GM23338 (cell line): ENCODE measurements around the gene CCDC157. TPM values are rescaled to one million over a fixed set of nuclear protein-coding genes. Genes with fewer than 3 reads are reported as not detected.

ENCODE experiments used
- ATAC-seq: fragments of 200-7000 bp; cut with Tn5 transposase; 3 replicates; pipeline ENCODE4 v1.9.1; 2020
- DNase-seq: peaks from one replicate; pipeline ENCODE4 v3.0.0-alpha.2; 2015; ENCODE audit warnings: low spot score
- H2AFZ ChIP-seq: fragments of 200-600 bp; sonication (generic); 2 replicates; pipeline ENCODE4 v1.8.0; 2016; ENCODE audit warnings: antibody characterized with exemption, mild to moderate bottlenecking, moderate library complexity
- H3F3A ChIP-seq: fragments of 200-600 bp; sonication (generic); replicated peaks from 2 replicates; pipeline ENCODE4 v1.8.0; 2017; ENCODE audit warnings: antibody characterized with exemption, mixed run types, low read depth
- H3K27ac ChIP-seq: fragments of 200-600 bp; sonication (generic); 2 replicates; pipeline ENCODE4 v1.6.1; 2016; ENCODE audit warnings: low read depth
- H3K27me3 ChIP-seq: fragments of 200-600 bp; sonication (generic); 2 replicates; pipeline ENCODE4 v1.8.0; 2016; ENCODE audit warnings: mild to moderate bottlenecking, mixed run types, moderate library complexity; ENCODE audit not compliant: insufficient read depth
- H3K36me3 ChIP-seq: fragments of 200-600 bp; sonication (generic); 2 replicates; pipeline ENCODE4 v1.8.0; 2016; ENCODE audit warnings: mild to moderate bottlenecking; ENCODE audit not compliant: insufficient read depth
- H3K4me1 ChIP-seq: fragments of 200-600 bp; sonication (generic); 2 replicates; pipeline ENCODE4 v1.8.0; 2016; ENCODE audit warnings: mild to moderate bottlenecking, moderate library complexity; ENCODE audit not compliant: insufficient read depth
- H3K4me2 ChIP-seq: fragments of 200-600 bp; sonication (generic); 2 replicates; pipeline ENCODE4 v1.7.1; 2017; ENCODE audit warnings: mixed run types
- H3K4me3 ChIP-seq: fragments of 200-600 bp; sonication (generic); 2 replicates; pipeline ENCODE4 v1.6.1; 2016; ENCODE audit warnings: mixed run types
- H3K79me2 ChIP-seq: fragments of 200-600 bp; sonication (generic); replicated peaks from 2 replicates; pipeline ENCODE4 v1.8.0; 2017; ENCODE audit warnings: mild to moderate bottlenecking; ENCODE audit not compliant: insufficient read depth
- H3K9me2 ChIP-seq: fragments of 200-600 bp; sonication (generic); 2 replicates; pipeline ENCODE4 v1.8.0; 2017; ENCODE audit not compliant: insufficient read depth
- H4K20me1 ChIP-seq: fragments of 200-600 bp; sonication (generic); replicated peaks from 2 replicates; pipeline ENCODE4 v1.8.0; 2017; ENCODE audit warnings: mild to moderate bottlenecking; ENCODE audit not compliant: insufficient read depth
- H3K27ac Mint-ChIP-seq: 2 replicates; pipeline ENCODE4 v1.8.0; 2020; ENCODE audit warnings: inconsistent platforms, mild to moderate bottlenecking, moderate library complexity, mixed read lengths
- H3K27me3 Mint-ChIP-seq: 3 replicates; pipeline ENCODE4 v1.8.0; 2022; ENCODE audit warnings: low read depth, mild to moderate bottlenecking, moderate library complexity, mixed read lengths, inconsistent platforms; ENCODE audit not compliant: insufficient read depth, poor library complexity
- H3K36me3 Mint-ChIP-seq: 3 replicates; pipeline ENCODE4 v1.8.0; 2021; ENCODE audit warnings: low read depth, mild to moderate bottlenecking, inconsistent platforms, moderate library complexity, mixed read lengths
- H3K4me1 Mint-ChIP-seq: 3 replicates; pipeline ENCODE4 v1.8.0; 2020; ENCODE audit warnings: mild to moderate bottlenecking, inconsistent platforms, mixed read lengths
- H3K4me3 Mint-ChIP-seq: 3 replicates; pipeline ENCODE4 v1.8.0; 2021; ENCODE audit warnings: moderate library complexity, mild to moderate bottlenecking, inconsistent platforms, mixed read lengths
- H3K9me3 Mint-ChIP-seq: 3 replicates; pipeline ENCODE4 v1.8.0; 2020; ENCODE audit warnings: moderate library complexity, mild to moderate bottlenecking, inconsistent platforms, mixed read lengths
- CREB1 ChIP-seq: fragments of 250-450 bp; sonication (Bioruptor Pico); IDR thresholded peaks from 2 replicates; pipeline ENCODE4 v1.5.0; 2020; ENCODE audit warnings: low read depth, mild to moderate bottlenecking, moderate library complexity
- EZH2 ChIP-seq: fragments of 200-600 bp; sonication (generic); IDR thresholded peaks from one replicate; pipeline ENCODE4 v1.8.0; 2017; ENCODE audit warnings: antibody characterized with exemption, mild to moderate bottlenecking, low read depth; ENCODE audit not compliant: unreplicated experiment
- EZH2phosphoT487 ChIP-seq: fragments of 200-600 bp; sonication (generic); IDR thresholded peaks from one replicate; pipeline ENCODE4 v1.8.1; 2018; ENCODE audit warnings: antibody characterized with exemption; ENCODE audit not compliant: unreplicated experiment
- JUNB ChIP-seq: IDR thresholded peaks from one replicate; pipeline ENCODE4 v1.6.1; 2016; ENCODE audit warnings: antibody characterized with exemption; ENCODE audit not compliant: unreplicated experiment
- NANOG ChIP-seq: IDR thresholded peaks from 2 replicates; pipeline ENCODE4 v1.6.1; 2016; ENCODE audit warnings: antibody characterized with exemption, borderline replicate concordance
- POLR2AphosphoS5 ChIP-seq: IDR thresholded peaks from 2 replicates; pipeline ENCODE4 v1.6.1; 2016; ENCODE audit warnings: antibody characterized with exemption, low read depth
- STAT1 ChIP-seq: IDR thresholded peaks from one replicate; pipeline ENCODE4 v1.6.1; 2016; ENCODE audit warnings: antibody characterized with exemption; ENCODE audit not compliant: unreplicated experiment
- ZNF114 ChIP-seq: fragments of 250-450 bp; sonication (Bioruptor Pico); IDR thresholded peaks from 2 replicates; pipeline ENCODE4 v1.5.0; 2020; ENCODE audit warnings: mild to moderate bottlenecking, moderate library complexity
- ZNF331 ChIP-seq: fragments of 250-450 bp; sonication (Bioruptor Pico); IDR thresholded peaks from 2 replicates; pipeline ENCODE4 v1.5.0; 2020; ENCODE audit warnings: low read depth, mild to moderate bottlenecking, moderate library complexity
- polyA plus RNA-seq: library from polyadenylated mRNA; unstranded; fragments of >200 nt; fragmentation: Nextera tagmentation; extraction: Ambion mirVana; gene quantifications from 2 replicates; pipeline ENCODE4 v1.2.1, GENCODE V29; 2016
- total RNA-seq: library from RNA; depleted of rRNA; stranded (reverse); fragments of >200 nt; shearing (Covaris generic); gene quantifications from 2 replicates; pipeline ENCODE4 v1.2.3, GENCODE V29; 2014
- TF ChIP-seq, protein P1 (sequence below): IDR thresholded peaks from 2 replicates; pipeline ENCODE4 v1.6.1; 2016; ENCODE audit warnings: antibody characterized with exemption
- TF ChIP-seq, protein P2 (sequence below), 2 experiments: fragments of 200-600 bp in 1 of 2; sonication (generic) in 1 of 2; conservative IDR thresholded peaks; 2 replicates each; pipeline versions ENCODE4 v1.5.1 to v1.6.1; 2016 to 2017; ENCODE audit warnings: antibody characterized with exemption in 2 of 2, low read depth in 2 of 2, mild to moderate bottlenecking in 2 of 2, moderate library complexity in 1 of 2
- TF ChIP-seq, protein P3 (sequence below): IDR thresholded peaks from one replicate; pipeline ENCODE4 v1.6.1; 2018; ENCODE audit warnings: antibody characterized with exemption; ENCODE audit not compliant: unreplicated experiment
- TF ChIP-seq, protein P4 (sequence below): fragments of 250-450 bp; sonication (Bioruptor Pico); IDR thresholded peaks from 2 replicates; pipeline ENCODE4 v1.5.0; 2020; ENCODE audit warnings: mild to moderate bottlenecking, moderate library complexity

Gene CCDC157
- total and polyA plus RNA-seq, 2 experiments from 2014 or later, result 3.8 to 7.9 TPM

DNA sequence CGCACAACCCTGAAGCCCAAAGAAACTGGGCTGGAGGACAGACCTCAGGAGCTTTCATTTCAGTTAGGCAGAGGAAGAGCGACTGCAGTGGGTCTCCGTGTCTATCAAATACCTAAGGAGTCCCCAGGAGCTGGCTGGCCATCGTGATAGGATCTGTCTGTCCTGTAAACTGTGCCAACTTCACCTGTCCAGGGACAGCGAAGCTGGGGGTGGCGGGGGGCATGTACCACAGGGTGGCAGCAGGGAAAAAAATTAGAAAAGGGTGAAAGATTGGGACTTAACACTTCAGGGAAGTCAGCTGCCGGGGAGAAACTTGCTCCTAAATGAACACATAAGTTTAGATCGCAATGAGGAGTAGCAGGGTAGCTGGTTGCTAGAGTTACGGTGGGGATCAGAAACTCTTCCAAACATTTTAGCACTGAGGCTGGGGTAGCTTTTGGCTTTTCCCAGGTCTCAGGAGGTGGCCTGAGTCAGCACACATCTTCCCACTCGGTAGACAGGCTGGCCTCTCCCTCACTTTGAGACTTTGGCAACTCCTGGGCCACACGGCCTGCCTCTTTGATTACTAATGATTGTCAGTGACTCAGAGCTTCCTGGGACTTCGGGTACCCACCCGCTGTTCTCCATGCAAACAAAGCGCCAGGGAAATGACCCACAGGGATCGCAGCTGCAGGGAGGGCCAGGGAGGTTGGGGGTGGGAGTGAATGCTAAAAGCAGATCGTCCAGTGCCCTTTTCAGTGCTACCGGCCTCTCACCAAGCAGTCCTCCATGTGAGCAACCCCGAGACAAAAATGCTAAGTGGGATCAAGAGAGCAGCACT lies 65.9 kb downstream of the CCDC157 start:
- no peaks in the 10 kb centered on the region for H3K9me2 ChIP-seq
- peaks cover 13% of the 10 kb centered on the region for H3K4me1 ChIP-seq
- peak overlapping the region; percentile 70 for H3K4me3 ChIP-seq
- H3K27me3 ChIP-seq, result no peaks in the 10 kb centered on the region
- H3K27ac ChIP-seq, result peak overlapping the region; percentile 92
- Mint-ChIP-seq H3K9me3 (no peaks in the 10 kb centered on the region), H3K27me3 (peaks cover 21% of the 10 kb centered on the region), H3K27ac (peak overlapping the region; percentile 96), H3K36me3 (peaks cover 29% of the 10 kb centered on the region), H3K4me3 (peak overlapping the region; percentile 92), H3K4me1 (peaks cover 25% of the 10 kb centered on the region)
- no peaks in the 10 kb centered on the region for H3K36me3 ChIP-seq
- H4K20me1 ChIP-seq, result no peaks in the 10 kb centered on the region
- H3K79me2 ChIP-seq, result peaks cover 5% of the 10 kb centered on the region; the same call in 1 of the 2 replicates
- peak overlapping the region; percentile 99 for H3K4me2 ChIP-seq
- H2AFZ ChIP-seq, result peak overlapping the region; percentile 96; the same call in 1 of the 2 replicates
- H3F3A ChIP-seq, result peaks cover 20% of the 10 kb centered on the region
- no peak for TF ChIP-seq NANOG
- TF ChIP-seq CREB1 (CRISPR knock-in tag), result no peak
- no peak for TF ChIP-seq EZH2
- TF ChIP-seq ZNF114, result no peak
- no peak for TF ChIP-seq JUNB
- TF ChIP-seq, protein P1, sequence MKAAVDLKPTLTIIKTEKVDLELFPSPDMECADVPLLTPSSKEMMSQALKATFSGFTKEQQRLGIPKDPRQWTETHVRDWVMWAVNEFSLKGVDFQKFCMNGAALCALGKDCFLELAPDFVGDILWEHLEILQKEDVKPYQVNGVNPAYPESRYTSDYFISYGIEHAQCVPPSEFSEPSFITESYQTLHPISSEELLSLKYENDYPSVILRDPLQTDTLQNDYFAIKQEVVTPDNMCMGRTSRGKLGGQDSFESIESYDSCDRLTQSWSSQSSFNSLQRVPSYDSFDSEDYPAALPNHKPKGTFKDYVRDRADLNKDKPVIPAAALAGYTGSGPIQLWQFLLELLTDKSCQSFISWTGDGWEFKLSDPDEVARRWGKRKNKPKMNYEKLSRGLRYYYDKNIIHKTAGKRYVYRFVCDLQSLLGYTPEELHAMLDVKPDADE, result no peak
- TF ChIP-seq, protein P2, sequence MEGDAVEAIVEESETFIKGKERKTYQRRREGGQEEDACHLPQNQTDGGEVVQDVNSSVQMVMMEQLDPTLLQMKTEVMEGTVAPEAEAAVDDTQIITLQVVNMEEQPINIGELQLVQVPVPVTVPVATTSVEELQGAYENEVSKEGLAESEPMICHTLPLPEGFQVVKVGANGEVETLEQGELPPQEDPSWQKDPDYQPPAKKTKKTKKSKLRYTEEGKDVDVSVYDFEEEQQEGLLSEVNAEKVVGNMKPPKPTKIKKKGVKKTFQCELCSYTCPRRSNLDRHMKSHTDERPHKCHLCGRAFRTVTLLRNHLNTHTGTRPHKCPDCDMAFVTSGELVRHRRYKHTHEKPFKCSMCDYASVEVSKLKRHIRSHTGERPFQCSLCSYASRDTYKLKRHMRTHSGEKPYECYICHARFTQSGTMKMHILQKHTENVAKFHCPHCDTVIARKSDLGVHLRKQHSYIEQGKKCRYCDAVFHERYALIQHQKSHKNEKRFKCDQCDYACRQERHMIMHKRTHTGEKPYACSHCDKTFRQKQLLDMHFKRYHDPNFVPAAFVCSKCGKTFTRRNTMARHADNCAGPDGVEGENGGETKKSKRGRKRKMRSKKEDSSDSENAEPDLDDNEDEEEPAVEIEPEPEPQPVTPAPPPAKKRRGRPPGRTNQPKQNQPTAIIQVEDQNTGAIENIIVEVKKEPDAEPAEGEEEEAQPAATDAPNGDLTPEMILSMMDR (conservative IDR thresholded peaks at IDR 0.05; ENCODE audit: low read depth in 2 of 2), result no peak
- no peak for TF ChIP-seq ZNF331 (CRISPR knock-in tag)
- no peak for TF ChIP-seq STAT1
- no peak for TF ChIP-seq POLR2AphosphoS5
- TF ChIP-seq EZH2phosphoT487, result no peak
- TF ChIP-seq, protein P3, sequence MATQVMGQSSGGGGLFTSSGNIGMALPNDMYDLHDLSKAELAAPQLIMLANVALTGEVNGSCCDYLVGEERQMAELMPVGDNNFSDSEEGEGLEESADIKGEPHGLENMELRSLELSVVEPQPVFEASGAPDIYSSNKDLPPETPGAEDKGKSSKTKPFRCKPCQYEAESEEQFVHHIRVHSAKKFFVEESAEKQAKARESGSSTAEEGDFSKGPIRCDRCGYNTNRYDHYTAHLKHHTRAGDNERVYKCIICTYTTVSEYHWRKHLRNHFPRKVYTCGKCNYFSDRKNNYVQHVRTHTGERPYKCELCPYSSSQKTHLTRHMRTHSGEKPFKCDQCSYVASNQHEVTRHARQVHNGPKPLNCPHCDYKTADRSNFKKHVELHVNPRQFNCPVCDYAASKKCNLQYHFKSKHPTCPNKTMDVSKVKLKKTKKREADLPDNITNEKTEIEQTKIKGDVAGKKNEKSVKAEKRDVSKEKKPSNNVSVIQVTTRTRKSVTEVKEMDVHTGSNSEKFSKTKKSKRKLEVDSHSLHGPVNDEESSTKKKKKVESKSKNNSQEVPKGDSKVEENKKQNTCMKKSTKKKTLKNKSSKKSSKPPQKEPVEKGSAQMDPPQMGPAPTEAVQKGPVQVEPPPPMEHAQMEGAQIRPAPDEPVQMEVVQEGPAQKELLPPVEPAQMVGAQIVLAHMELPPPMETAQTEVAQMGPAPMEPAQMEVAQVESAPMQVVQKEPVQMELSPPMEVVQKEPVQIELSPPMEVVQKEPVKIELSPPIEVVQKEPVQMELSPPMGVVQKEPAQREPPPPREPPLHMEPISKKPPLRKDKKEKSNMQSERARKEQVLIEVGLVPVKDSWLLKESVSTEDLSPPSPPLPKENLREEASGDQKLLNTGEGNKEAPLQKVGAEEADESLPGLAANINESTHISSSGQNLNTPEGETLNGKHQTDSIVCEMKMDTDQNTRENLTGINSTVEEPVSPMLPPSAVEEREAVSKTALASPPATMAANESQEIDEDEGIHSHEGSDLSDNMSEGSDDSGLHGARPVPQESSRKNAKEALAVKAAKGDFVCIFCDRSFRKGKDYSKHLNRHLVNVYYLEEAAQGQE, result no peak
- TF ChIP-seq, protein P4, sequence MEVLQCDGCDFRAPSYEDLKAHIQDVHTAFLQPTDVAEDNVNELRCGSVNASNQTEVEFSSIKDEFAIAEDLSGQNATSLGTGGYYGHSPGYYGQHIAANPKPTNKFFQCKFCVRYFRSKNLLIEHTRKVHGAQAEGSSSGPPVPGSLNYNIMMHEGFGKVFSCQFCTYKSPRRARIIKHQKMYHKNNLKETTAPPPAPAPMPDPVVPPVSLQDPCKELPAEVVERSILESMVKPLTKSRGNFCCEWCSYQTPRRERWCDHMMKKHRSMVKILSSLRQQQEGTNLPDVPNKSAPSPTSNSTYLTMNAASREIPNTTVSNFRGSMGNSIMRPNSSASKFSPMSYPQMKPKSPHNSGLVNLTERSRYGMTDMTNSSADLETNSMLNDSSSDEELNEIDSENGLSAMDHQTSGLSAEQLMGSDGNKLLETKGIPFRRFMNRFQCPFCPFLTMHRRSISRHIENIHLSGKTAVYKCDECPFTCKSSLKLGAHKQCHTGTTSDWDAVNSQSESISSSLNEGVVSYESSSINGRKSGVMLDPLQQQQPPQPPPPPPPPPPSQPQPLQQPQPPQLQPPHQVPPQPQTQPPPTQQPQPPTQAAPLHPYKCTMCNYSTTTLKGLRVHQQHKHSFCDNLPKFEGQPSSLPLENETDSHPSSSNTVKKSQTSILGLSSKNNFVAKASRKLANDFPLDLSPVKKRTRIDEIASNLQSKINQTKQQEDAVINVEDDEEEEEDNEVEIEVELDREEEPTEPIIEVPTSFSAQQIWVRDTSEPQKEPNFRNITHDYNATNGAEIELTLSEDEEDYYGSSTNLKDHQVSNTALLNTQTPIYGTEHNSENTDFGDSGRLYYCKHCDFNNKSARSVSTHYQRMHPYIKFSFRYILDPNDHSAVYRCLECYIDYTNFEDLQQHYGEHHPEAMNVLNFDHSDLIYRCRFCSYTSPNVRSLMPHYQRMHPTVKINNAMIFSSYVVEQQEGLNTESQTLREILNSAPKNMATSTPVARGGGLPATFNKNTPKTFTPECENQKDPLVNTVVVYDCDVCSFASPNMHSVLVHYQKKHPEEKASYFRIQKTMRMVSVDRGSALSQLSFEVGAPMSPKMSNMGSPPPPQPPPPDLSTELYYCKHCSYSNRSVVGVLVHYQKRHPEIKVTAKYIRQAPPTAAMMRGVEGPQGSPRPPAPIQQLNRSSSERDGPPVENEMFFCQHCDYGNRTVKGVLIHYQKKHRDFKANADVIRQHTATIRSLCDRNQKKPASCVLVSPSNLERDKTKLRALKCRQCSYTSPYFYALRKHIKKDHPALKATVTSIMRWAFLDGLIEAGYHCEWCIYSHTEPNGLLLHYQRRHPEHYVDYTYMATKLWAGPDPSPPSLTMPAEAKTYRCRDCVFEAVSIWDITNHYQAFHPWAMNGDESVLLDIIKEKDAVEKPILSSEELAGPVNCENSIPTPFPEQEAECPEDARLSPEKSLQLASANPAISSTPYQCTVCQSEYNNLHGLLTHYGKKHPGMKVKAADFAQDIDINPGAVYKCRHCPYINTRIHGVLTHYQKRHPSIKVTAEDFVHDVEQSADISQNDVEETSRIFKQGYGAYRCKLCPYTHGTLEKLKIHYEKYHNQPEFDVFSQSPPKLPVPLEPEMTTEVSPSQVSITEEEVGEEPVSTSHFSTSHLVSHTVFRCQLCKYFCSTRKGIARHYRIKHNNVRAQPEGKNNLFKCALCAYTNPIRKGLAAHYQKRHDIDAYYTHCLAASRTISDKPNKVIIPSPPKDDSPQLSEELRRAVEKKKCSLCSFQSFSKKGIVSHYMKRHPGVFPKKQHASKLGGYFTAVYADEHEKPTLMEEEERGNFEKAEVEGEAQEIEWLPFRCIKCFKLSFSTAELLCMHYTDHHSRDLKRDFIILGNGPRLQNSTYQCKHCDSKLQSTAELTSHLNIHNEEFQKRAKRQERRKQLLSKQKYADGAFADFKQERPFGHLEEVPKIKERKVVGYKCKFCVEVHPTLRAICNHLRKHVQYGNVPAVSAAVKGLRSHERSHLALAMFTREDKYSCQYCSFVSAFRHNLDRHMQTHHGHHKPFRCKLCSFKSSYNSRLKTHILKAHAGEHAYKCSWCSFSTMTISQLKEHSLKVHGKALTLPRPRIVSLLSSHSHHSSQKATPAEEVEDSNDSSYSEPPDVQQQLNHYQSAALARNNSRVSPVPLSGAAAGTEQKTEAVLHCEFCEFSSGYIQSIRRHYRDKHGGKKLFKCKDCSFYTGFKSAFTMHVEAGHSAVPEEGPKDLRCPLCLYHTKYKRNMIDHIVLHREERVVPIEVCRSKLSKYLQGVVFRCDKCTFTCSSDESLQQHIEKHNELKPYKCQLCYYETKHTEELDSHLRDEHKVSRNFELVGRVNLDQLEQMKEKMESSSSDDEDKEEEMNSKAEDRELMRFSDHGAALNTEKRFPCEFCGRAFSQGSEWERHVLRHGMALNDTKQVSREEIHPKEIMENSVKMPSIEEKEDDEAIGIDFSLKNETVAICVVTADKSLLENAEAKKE (CRISPR knock-in tag), result no peak
- DNase-seq (peak; percentile 76), ATAC-seq (peak; percentile 14)
